Activated naive CD4-positive, alpha-beta T cell treated with Interleukin-2 at 50 U/mL for 16 hours (primary cell): Measurements from ENCODE around the gene ZNF182.
"Not testable (repeated sequence)": the region's sequence is repeated elsewhere in the genome, so short reads cannot be mapped to it uniquely, and the experiment has no call there.

Source experiments
- DNase-seq: peaks from one replicate; pipeline ENCODE4 v3.0.0-alpha.2; 2020

ZNF182 gene

DNA sequence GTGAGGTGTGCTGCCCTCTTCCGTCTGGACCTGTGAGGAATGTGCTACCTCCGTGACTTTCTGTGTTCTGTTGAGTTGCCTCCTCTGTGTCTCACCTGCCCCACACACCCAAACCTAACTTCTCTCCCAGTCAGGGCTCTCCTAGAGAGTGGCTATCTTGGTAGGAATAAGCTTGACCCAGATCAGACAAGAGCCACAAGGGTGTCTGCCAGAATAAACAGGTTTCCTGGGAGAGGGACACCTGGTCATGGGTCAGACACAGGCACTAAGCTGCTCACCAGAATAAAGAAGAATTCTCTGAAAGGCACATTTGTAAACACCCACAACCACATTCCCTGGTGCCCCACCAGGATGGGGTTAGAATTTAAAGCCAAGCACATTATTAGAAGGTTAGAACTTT lies 11.1 kb downstream of the ZNF182 start:
- DNase-seq: no peak

DNA sequence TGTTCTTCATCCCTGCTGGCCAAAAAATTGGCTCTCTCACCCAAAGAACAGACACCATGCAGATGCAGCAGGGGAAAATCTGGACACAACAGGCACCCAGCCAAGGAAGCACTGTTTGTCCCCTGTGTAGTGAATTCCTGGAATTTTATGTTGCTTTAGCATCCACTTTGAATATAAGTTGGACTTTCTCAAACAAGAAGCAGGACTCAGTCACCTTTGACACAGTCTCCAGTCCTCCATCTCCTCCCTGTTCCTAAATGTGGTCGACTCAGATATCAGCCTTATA lies 11.8 kb downstream of the ZNF182 start:
- no peak for DNase-seq

DNA sequence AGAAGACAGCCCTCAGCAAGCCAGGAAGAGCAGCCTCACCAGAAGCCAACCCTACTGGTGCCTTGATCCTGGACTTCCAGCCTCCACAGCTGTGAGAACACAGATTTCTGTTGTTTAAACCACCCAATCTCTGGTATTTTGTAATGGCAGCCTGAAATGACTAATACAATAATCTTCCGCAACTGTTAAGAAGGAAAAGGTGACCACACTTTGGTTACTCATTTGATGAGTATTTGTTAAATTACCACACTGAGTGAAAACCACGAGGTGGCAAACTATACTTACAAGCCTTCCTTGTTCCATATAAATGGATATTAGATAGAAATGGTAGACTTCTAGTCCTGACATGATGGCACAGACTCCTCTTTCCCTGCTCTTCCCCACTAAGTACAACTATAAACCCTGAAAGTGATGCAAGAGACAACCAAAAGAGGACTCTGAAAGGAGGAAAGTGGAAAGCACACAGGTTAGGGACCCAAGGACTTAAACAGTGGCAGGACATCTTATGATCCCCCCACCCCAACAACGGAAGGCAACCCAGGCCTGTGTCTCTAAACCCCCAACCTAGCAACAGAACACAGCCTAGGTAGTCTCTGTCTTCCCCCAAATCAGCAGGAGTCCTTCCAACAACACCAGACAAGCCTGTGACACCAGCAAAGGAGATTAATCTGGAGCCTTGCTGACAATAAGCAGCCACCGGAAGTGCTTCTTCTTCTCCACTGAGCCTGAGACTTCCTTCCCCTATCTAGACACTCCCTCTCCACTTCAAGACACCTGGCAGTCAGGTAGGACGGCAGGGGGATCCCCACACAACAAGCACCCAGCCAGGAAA lies 12.3 kb downstream of the ZNF182 start:
- no peak for DNase-seq

DNA sequence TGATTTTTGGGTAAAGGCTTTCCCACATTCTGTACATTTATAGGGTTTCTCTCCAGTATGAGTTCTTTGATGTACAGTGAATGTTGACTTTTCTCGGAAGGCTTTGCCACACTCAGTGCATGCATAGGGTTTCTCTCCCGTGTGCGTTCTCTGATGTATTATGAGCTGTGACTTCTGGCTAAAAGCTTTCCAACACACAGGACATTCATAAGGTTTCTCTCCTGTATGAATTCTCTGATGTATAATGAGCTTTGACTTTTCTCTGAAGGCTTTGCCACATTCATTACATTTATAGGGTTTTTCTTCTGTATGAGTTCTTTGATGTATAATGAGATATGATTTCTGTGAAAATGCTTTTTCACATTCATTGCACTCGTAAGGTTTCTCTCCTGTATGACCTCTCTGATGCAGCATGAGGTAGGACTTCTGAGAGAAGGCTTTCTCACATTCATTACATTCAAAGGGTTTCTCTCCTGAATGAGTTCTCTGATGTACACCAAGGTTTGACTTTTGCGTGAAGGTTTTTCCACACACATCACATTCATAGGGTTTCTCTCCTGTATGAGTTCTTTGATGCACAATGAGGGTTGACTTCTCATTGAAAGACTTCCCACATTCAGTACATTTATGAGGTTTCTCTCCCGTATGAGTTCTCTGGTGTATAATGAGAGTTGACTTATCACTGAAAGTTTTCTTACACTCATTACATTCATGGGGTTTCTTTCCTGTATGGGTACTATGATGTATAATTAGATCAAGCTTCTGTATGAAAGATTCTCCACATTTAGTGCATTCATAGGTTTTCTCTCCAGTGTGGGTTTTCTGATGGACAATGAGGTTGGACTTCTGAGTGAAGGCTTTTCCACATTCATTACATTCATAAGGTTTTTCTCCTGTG lies 27.3 kb downstream of the ZNF182 start:
- no peak for DNase-seq

DNA sequence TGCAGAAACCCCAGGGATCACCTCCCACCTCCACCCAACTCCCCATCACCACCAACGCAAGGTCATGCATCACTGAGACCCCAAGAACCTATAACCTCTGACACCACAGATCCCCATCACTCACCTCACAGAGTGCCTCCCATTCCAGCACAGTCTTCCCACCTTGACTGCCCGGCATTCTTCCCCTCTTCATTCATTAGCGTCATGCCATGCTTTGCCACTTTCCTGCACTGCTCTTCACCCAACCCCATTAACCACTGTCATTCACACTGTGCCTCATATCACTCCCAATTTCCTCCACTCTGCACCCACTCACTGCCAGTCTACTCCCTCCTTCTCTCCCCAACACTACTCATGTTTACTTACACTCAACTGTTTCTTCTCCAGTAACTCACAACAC lies 30.6 kb downstream of the ZNF182 start:
- no peak for DNase-seq

DNA sequence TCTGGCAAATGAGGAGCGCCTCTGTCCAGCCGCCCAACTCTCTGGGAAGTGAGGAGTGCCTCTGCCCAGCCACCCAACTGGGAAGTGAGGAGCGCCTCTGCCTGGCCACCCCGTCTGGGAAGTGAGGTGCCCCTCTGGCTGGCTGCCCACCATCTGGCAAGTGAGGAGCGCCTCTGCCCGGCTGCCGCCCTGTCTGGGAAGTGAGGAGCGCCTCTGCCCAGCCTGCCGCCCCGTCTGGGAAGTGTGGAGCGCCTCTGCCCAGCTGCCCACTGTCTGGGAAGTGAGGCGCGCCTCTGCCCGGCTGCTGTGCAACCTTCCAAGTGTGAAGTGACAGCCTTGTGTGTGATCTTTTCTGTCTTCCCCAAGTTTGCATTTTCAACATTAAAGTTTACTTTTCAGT lies 38.3 kb downstream of the ZNF182 start:
- DNase-seq: not testable (repeated sequence)

DNA sequence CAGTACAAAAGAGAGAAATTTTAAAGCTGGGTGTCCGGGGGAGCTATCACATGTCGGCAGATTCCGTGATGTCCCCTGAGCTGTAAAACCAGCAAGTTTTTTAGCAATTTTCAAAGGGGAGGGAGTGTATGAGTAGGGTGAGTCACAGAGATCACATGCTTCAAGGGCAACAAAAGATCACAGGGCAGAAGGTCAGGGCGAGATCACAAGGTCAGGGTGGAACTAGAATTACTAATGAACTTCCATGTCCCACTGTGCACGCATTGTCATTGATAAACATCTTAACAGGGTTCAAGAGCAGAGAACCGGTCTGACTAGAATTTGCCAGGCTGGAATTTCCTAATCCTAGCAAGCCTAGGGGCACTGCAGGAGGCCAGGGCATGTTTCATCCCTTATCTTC lies 42.0 kb downstream of the ZNF182 start:
- not testable (repeated sequence) for DNase-seq

DNA sequence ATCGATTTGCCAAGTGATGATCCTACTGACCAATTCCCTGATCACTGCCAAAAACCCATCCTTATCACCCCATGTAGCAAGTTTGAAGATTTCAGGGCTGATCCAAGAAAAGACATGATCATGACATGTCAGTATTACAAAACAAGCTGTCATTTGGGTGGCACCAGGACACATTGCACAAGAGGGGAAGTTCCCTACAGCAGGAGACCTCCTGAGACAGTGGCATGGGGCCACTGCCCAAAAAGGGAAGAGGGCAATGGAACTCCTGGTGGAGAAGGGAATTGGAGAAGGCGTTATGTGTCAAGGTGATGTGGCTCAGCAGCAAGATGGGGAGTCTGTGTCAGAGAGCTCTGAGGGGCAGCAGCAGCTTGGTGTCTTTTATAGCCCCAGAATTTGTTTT lies 43.4 kb downstream of the ZNF182 start:
- no peak for DNase-seq

DNA sequence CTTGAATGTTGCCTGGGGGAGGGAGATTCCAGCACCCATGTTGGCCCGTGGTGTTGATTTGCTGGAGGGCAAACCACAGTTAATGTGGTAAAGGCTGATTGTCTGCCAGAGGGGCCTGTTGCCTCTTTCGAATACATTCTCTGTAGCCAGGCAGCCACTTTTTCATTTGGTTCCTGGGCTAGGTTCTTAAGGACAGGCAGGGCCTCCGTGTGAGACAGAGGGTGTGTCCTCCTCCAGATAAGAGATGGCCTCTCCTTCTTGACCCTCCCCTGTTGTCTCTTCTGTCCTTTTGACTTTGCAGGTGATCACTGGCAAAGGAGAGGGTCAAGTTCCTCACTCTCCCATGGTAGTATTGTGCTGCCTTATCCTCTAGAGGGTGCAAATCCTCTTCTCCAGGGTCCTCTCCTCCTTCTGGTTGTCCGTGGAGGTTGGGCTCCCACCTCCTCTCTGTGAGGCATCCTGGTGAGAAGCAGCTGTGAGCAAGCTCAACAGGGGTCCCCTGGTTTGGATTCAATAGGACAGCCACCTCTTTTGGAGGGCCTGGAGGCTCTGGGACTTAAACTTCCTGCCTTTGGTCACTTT lies 44.9 kb downstream of the ZNF182 start:
- peak; percentile 7 for DNase-seq

DNA sequence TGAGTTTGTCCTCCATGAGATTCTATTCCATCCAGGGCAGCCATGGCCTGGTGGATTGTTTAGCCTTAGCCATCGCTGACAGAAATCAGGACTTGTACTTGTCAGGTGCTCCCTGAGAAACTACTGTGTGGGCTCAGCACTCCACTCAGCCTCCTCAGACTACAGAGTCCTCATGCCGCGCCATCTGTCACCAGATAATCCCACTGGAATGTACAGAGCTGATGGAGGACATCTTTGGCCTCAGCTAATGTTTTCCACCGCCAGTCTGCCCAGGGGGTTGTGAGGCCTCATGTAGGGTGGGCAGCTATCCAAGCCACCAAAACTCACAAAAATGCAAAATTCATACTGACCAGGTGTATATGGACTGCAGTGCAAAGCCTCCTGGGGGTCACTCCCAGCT lies 45.6 kb downstream of the ZNF182 start:
- DNase-seq: not testable (repeated sequence)

DNA sequence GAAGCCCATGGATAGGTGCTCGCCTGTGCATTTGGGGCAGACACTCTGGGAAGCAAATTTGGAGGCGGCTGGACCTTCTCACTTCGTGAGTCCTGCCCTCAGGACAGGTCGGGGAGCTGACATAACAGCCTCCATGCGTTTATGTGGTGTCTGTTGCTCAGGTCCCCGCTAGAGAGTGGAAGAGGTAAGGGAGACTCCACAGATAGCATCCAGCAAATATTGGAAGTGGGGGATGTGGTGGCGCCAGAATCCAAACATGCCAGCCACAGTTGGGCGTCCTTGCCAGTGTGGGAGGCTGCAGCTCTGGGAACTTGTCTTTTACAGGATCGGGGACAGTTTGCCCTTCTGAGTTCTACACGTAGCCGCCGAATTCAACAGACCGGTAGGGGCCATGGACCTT lies 47.8 kb downstream of the ZNF182 start:
- no peak for DNase-seq

DNA sequence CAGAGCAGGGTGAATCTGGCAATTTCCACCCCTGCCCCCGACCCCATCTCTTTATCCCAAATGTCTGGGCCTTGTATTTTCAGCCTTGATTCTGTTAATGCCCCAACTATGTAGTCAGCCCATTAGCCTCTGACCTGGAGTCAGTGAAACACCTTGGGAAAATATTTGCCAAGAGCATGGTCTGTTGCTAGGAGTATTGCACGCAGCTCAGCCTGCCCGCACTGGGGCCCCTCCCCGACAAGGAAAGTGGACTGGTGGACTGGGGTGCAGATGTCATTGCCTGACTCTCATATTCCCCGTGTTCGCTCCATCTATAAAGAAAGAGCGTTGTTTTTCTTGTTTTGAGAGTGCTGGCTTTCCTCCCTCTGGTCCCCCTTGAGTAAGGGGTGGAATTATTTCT lies 48.5 kb downstream of the ZNF182 start:
- not testable (repeated sequence) for DNase-seq

DNA sequence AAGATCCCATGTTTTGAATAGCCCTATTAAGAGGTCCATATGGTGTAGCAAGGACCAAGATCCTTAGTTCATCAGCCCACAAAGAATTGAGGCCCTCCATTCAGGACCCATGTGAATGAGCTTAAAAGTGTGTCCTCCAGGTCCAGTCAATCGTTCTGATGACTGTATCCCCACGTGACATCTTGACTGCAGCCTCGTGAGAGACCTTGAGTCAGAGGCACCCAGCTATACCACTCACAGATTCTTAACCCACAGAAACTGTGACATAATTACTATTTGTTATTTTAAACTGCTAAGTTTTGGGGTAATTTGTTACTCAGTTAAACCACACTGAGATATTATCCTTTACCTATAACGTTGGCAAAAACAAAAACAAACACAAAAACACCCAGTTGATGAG lies 62.4 kb downstream of the ZNF182 start:
- no peak for DNase-seq

DNA sequence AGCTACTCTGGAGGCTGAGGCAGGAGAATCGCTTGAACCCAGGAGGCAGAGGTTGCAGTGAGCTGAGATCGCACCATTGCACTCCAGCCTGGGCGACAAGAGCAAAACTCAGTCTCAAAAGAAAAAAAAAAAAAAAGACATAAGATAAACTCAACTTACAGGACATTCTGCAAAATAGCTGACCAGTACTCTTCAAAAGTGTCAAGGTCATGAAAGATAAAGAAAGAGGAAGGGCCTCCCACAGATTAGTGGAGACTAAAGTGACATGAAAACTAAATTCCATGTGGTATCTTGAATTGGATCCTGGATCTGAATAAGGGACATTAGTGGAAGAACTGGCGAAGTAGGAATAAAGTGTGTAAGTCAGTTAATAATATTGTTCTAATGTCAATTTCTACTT lies 63.3 kb downstream of the ZNF182 start:
- DNase-seq: no peak

DNA sequence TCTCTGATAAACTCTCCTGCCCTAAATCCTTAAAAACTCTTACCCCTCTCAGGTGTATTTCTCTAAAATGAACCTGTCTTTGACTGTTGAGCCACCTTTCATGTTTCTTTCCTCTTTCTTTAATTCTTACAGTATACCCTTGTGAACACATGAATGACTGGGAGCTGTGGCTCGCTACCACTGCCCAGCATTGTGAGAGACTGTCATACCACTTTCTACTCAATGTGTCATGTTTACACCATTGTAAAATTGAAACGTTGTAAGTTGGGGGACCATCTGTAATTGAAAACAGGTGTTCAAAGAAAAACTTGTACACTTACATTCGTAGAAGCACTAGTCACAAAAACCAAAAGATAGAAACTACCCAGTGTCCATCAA lies 66.9 kb downstream of the ZNF182 start:
- DNase-seq: no peak

DNA sequence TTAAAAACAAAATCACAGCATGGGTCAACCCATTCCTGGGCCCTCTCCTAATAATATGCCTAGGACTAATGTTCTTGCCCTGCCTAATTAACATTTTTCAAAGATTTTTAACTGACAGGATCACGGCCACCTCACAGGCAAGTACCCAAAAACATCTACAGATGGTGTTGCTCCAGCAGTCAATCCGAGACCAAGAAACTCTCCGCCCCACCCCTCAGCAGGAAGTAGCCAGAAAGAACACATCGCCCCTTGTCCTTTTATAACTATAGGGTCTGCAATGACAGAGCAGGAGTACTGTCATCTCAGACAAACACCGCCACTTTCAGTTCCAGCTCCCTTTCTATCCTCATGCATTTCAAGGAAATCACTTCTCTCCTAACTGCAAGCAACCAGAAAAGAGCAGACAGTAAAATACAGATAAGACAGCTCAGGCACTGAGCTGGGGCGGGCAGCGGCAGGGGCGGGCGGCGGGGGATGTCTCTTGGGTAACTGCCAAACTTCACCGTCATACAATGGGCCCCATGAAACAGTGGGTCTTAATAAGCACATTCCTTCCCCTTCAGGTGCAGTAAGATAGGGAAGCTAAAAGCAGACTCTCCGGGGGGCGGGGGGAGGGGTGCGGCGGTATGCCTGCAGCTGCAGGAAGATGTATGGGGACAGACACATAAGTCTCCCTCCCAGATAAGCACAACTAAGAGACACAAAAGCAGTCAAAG lies 67.4 kb downstream of the ZNF182 start:
- no peak for DNase-seq

DNA sequence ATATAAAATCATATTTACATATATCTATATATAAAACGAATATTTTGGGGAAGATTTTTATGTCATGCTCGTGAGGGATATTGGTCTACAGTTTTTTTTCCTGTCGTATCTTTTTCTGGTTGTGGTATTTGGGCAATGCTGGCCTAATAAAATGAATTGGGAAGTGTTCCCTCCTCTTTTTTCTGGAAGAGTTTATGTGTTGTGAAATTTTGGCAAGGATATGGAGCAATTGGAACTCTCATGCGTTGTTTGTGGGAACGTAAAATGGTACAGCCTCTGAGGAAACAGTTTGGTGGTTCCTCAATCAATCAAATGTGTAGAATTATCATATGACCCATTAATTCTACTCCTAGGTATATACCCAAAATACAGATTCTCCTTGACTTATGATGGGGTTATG lies 69.8 kb downstream of the ZNF182 start:
- DNase-seq: no peak

DNA sequence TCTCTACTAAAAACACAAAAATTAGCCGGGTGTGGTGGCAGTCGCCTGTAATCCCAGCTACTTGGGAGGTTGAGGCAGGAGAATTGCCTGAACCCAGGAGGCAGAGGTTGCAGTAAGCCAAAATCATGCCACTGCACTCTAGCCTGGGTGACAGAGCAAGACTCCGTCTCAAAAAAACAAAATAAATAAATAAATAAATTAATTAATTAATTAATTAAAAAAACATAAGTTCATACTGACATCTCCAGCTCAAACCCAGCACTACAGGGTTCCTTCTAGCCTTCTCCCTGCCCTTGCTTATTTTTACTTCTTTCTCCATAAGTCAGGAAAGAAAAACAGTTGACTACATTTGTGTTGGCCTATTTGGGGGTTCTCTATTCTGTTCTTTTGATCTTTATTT lies 71.8 kb downstream of the ZNF182 start:
- not testable (repeated sequence) for DNase-seq

DNA sequence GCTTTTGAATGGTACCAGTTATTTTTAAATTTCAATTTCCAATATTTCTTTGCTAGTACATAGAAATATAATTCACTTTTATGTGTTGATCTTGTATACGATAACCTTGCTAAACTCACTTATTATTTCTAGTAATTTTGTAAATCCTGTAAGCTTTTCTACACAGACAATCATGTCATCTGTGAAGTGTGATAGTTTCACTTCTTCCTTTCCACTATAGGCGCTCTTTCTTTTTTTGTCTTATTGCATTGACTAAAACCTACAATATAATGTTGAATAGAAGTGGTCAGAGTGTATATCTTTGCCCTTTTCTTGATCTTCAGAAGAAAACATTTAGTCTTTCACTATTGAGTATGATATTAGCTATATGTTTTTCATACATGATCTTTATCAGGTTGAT lies 76.6 kb downstream of the ZNF182 start:
- DNase-seq: no peak
